Head of caudate nucleus (tissue), 42 donors: Measurements from ENCODE around the gene ZBTB7A.

Experiments
- DNase-seq, 42 donors: peaks; one replicate each; pipeline versions ENCODE4 v3.0.0 to v3.0.0-alpha.2; 2020 to 2021; ENCODE audit warnings: mixed read lengths in 7 of 42
- intact Hi-C: fragments of 100-400 bp; cut with DNase I; formaldehyde crosslinking; loops from one replicate; pipeline ENCODE4 v1.15.0; 2022

Gene ZBTB7A

GRCh38 chr19:4095488-4095844 is 28.8 kb upstream of the ZBTB7A start:
- intact Hi-C loops, result no loop called here
- DNase-seq, result no peak

GRCh38 chr19:4094761-4095487 is 28.2 kb upstream of the ZBTB7A start:
- intact Hi-C loops, result no loop called here
- no peak for DNase-seq

- no peak for DNase-seq
- intact Hi-C loops, result no loop called here
These were observed 27.6 kb upstream of the ZBTB7A start for GRCh38 chr19:4094291-4094690.

GRCh38 chr19:4093643-4094175 is 27.0 kb upstream of the ZBTB7A start:
- intact Hi-C loops, result no loop called here

GRCh38 chr19:4090356-4091220 is 23.9 kb upstream of the ZBTB7A start:
- intact Hi-C loops, result no loop called here
- DNase-seq, result no peak

More at GRCh38 chr19:4093643-4094175, 27.0 kb upstream of the ZBTB7A start:
- no peak for DNase-seq

- intact Hi-C loops, result no loop called here
These were observed 23.2 kb upstream of the ZBTB7A start for GRCh38 chr19:4089946-4090345.

GRCh38 chr19:4089400-4089908 is 22.8 kb upstream of the ZBTB7A start:
- intact Hi-C loops, result no loop called here
- DNase-seq, result peak in 8 of 42 donors; percentile 27 to 72 (median 46)

More at GRCh38 chr19:4089946-4090345, 23.2 kb upstream of the ZBTB7A start:
- DNase-seq, result no peak

- intact Hi-C loops, result no loop called here
- no peak for DNase-seq
These were observed 22.3 kb upstream of the ZBTB7A start for GRCh38 chr19:4088975-4089374.

GRCh38 chr19:4087787-4088679 is 21.3 kb upstream of the ZBTB7A start:
- intact Hi-C loops, result no loop called here

GRCh38 chr19:4086411-4086867 is 19.7 kb upstream of the ZBTB7A start:
- intact Hi-C loops, result no loop called here

More at GRCh38 chr19:4087787-4088679, 21.3 kb upstream of the ZBTB7A start:
- DNase-seq, result no peak

GRCh38 chr19:4084547-4084877 is 17.8 kb upstream of the ZBTB7A start:
- no peak for DNase-seq
- intact Hi-C loops, result no loop called here

More at GRCh38 chr19:4086411-4086867, 19.7 kb upstream of the ZBTB7A start:
- DNase-seq, result no peak

- no peak for DNase-seq
- intact Hi-C loops, result no loop called here
These were observed 17.2 kb upstream of the ZBTB7A start for GRCh38 chr19:4083677-4084546.

GRCh38 chr19:4082172-4082571 is 15.5 kb upstream of the ZBTB7A start:
- intact Hi-C loops, result no loop called here

GRCh38 chr19:4081441-4082129 is 14.9 kb upstream of the ZBTB7A start:
- intact Hi-C loops, result no loop called here
- no peak for DNase-seq

More at GRCh38 chr19:4082172-4082571, 15.5 kb upstream of the ZBTB7A start:
- DNase-seq, result no peak

GRCh38 chr19:4080473-4080872 is 13.8 kb upstream of the ZBTB7A start:
- no peak for DNase-seq
- intact Hi-C loops, result no loop called here

- intact Hi-C loops, result no loop called here
- peak in 13 of 42 donors; percentile 22 to 66 (median 44) for DNase-seq
These were observed 11.3 kb upstream of the ZBTB7A start for GRCh38 chr19:4077800-4078684.
